Measurements from ENCODE around the gene RIMBP2. TPM values are rescaled to one million over a fixed set of nuclear protein-coding genes. Genes with fewer than 3 reads are reported as not detected.

The RIMBP2 gene
- total RNA-seq, 8 experiments from 2014 or later, result 0.09 to 24.7 (median 13.0) TPM

DNA sequence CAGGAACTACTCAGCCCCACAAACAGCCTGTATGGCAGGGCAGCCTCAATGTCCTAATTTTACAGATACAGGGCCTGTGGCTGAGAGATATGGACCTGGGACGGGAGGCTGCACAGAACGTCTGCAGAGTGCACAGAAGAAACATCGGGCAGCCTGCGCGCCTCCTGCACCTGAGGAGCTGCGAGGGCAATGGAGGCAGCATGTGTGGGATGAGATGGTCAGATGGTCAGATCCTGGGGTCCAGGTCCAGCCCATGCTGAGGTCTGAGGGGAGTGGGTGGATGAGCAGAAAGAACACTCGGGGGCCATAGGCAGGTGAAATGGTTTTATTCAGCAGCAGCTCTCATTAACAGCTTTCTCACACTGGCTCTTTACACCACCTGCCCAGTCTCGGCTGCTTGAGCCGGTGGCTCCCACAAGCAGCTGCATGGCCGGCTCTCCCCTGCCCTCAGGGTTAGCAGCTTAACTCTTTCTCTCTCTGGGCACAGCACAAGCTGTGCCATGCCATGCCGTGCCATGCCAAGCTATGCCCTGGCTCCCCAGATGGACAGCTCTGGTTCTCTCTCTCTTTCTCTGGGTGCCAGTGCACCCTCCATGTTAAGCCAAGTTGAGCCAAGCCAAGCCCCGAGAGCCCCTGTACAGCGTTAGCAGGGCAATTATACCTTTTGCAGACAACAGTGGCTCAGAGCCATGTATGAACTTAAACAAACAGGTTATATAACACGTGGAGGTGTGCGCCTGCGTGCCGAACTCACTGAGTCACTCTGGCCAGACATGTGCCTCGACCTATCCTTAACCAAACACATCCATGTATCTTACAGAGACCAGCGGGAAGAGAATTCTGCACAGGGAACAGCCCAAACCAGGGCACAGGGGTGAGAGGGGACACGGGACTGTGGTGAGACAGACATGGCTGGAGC lies 47.6 kb downstream of the RIMBP2 start:
- in situ Hi-C loops (cut with MboI; ENCODE audit: low pct_unique_long_range_greater_than_20kb in 2 of 9, low sequenced_read_pairs in 9 of 9, unreplicated experiment in 9 of 9), result no loop called here
- ATAC-seq (replicated peaks in 6 of 8), result no peak
- Histone ChIP-seq H3K27ac (no peak overlapping the region), H3K4me3 (no peak overlapping the region), H3K4me1 (replicated peaks in 1 of 2) (peaks cover 0 to 11% of the 10 kb centered on the region in 2 donors)
- WGBS, 10 experiments, result 0 to 95% (median 70%) methylated on average over 1 to 9 of the region's 20 CpGs; no CpG with 5 or more reads in 2 of the 10 experiments

DNA sequence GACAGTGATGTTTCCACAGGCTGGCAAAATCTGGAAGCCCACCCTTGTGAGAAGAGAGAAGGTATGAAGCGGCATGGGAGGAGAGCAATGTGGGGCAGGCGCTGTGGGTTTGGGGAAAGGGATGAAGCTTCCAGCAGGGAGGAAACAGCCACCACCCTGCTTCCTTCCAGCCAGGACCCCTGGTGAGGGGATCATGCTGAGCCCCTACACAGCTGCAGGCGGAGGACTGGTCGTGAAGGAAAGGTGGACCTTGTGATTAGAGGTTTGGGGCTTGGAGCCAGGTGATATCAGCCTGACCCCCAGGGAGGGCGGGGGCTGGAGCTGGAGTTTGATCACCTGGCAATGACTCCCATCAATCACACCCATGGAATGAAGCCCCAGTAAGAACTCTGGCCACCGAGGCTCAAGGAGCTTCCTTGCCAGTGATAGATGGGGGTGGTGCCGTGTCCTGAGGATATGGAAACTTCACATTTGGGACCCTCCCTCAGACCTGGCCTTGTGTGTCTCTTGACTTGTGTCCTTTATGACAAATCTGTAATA lies 48.6 kb downstream of the RIMBP2 start:
- in situ Hi-C loops (cut with MboI; ENCODE audit: low pct_unique_long_range_greater_than_20kb in 2 of 9, low sequenced_read_pairs in 9 of 9, unreplicated experiment in 9 of 9), result no loop called here
- no peak overlapping the region for H3K4me3 ChIP-seq
- H3K27ac ChIP-seq, result no peak overlapping the region
- peaks cover 0 to 11% of the 10 kb centered on the region in 2 donors for H3K4me1 ChIP-seq (replicated peaks in 1 of 2)
- no peak for ATAC-seq (replicated peaks in 6 of 8)
- WGBS, 10 experiments, result 0 to 100% (median 83%) methylated on average over 1 to 3 of the region's 7 CpGs; no CpG with 5 or more reads in 5 of the 10 experiments

DNA sequence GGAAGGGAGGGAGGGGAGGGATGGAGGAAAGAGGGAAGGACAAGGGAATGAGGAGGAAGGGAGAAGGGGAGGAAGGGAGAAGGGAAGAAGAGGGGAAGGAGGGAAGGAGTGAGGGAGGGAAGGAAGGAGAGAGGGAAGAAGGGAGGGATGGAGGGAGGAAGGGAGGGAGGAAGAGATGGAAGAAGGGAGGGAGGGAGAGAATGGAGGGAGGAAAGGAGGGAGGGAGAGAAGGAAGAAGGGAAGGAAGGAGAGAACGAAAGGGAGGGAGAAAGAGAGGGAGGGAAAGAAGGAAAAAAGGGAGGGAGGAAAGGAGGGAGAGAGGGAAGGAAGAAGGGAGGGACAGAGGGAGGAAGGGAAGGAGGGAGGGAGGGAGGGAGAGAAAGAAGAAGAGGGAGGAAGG lies 49.5 kb downstream of the RIMBP2 start:
- in situ Hi-C loops (cut with MboI; ENCODE audit: low pct_unique_long_range_greater_than_20kb in 2 of 9, low sequenced_read_pairs in 9 of 9, unreplicated experiment in 9 of 9), result no loop called here

DNA sequence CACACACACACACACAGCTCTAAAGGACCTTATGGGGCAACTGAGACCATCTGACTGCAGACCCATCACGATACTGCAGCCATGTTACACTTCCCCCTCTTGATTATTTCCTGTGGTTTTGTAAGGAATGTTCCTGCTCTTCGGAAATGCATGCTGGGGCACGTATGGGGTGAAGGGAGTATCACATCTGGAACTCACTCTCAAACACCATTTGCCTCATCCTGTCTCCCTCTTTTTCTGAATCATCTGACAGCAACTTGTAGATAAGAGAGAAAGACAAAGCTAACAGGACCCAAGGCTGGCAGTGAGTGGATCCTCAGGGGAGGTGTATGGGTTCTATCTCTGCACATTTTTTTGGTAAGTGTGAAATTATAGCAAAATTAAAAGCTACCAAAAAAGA lies 50.3 kb downstream of the RIMBP2 start:
- no peak overlapping the region for H3K27ac ChIP-seq
- WGBS, 10 experiments, result 8 to 80% (median 47%) methylated on average over 1 to 3 of the region's 3 CpGs; no CpG with 5 or more reads in 2 of the 10 experiments
- ATAC-seq (replicated peaks in 6 of 8), result no peak
- H3K4me3 ChIP-seq, result no peak overlapping the region
- in situ Hi-C loops (cut with MboI; ENCODE audit: low pct_unique_long_range_greater_than_20kb in 2 of 9, low sequenced_read_pairs in 9 of 9, unreplicated experiment in 9 of 9), result no loop called here
- H3K4me1 ChIP-seq (replicated peaks in 1 of 2), result peaks cover 0 to 5% of the 10 kb centered on the region in 2 donors

More for the DNA sequence above, 49.5 kb downstream of the RIMBP2 start:
- H3K27ac ChIP-seq, result no peak overlapping the region
- H3K4me1 ChIP-seq (replicated peaks in 1 of 2), result peaks cover 0 to 5% of the 10 kb centered on the region in 2 donors
- H3K4me3 ChIP-seq, result no peak overlapping the region
- ATAC-seq (replicated peaks in 6 of 8), result no peak
- no CpG with 5 or more reads among the region's 1 CpG for WGBS, 10 experiments

DNA sequence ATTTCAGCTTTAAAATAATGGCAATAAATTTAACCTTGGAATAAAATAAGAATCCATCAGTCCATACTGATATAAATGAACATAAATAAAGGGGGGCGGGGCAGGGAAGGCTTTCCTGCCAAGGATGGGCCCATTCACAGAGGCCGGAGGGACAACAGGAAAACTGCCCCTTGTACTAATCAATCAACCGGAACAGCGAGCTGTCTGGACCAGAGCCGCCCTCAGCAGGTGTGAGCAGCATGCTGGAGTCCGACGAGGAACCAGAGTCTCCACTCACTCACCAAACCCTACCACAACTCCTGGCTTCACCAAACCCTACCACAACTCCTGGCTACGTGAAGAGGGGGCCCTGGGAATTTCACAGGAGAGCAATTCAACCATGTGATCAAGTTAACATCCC lies 51.3 kb downstream of the RIMBP2 start:
- no peak for ATAC-seq (replicated peaks in 6 of 8)
- no peak overlapping the region for H3K4me3 ChIP-seq
- in situ Hi-C loops (cut with MboI; ENCODE audit: low pct_unique_long_range_greater_than_20kb in 2 of 9, low sequenced_read_pairs in 9 of 9, unreplicated experiment in 9 of 9), result no loop called here
- H3K4me1 ChIP-seq (replicated peaks in 1 of 2), result peaks cover 0 to 5% of the 10 kb centered on the region in 2 donors
- no peak overlapping the region for H3K27ac ChIP-seq
- WGBS, 10 experiments, result 20 to 100% (median 60%) methylated on average over 1 to 6 of the region's 8 CpGs; no CpG with 5 or more reads in 3 of the 10 experiments

DNA sequence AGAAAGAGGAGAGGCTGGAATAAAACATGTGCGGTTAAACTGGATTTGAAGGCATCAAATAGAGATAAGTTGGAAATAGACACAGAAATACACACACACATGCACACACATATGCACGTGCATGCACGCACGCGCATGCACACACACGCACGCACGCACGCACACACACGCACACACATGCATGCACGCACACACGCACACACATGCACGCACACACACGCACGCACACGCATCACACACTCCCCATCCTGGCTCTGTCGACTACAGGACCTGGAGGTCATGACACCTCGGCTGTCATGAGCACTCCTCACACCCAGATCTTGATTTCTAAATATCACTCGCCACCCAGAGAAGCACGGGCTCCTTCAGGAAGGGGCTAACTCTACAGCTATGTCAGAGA lies 51.8 kb downstream of the RIMBP2 start:
- in situ Hi-C loops (cut with MboI; ENCODE audit: low pct_unique_long_range_greater_than_20kb in 2 of 9, low sequenced_read_pairs in 9 of 9, unreplicated experiment in 9 of 9), result no loop called here
- WGBS, 10 experiments, result 47 to 100% (median 91%) methylated on average over 1 to 13 of the region's 20 CpGs; no CpG with 5 or more reads in 3 of the 10 experiments
- H3K27ac ChIP-seq, result no peak overlapping the region
- no peak overlapping the region for H3K4me3 ChIP-seq
- peaks cover 0 to 5% of the 10 kb centered on the region in 2 donors for H3K4me1 ChIP-seq (replicated peaks in 1 of 2)
- no peak for ATAC-seq (replicated peaks in 6 of 8)

DNA sequence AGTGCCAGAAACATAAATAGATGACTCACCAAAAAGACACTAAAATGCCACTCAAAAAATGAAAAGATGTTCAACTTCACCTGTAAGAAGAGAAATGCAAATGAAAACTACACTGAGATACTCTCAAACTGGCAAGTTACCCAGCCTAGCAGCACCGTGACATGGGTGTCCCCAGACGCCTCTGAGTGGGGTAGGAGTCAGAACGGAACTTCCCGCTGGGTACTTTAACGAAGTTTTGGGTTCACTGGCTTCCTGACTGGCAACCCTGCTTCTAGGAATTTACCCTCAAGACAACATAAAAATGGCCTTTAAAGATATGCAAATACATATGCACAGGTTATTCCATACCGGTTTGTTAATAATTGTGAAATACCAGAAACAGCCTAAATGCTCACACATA lies 52.6 kb downstream of the RIMBP2 start:
- no peak for ATAC-seq (replicated peaks in 6 of 8)
- Histone ChIP-seq H3K4me1 (replicated peaks in 1 of 2) (peaks cover 0 to 12% of the 10 kb centered on the region in 2 donors), H3K27ac (no peak overlapping the region), H3K4me3 (no peak overlapping the region)
- WGBS, 10 experiments, result 0 to 90% (median 52%) methylated on average over 1 to 6 of the region's 6 CpGs; no CpG with 5 or more reads in 2 of the 10 experiments
- in situ Hi-C loops (cut with MboI; ENCODE audit: low pct_unique_long_range_greater_than_20kb in 2 of 9, low sequenced_read_pairs in 9 of 9, unreplicated experiment in 9 of 9), result no loop called here

DNA sequence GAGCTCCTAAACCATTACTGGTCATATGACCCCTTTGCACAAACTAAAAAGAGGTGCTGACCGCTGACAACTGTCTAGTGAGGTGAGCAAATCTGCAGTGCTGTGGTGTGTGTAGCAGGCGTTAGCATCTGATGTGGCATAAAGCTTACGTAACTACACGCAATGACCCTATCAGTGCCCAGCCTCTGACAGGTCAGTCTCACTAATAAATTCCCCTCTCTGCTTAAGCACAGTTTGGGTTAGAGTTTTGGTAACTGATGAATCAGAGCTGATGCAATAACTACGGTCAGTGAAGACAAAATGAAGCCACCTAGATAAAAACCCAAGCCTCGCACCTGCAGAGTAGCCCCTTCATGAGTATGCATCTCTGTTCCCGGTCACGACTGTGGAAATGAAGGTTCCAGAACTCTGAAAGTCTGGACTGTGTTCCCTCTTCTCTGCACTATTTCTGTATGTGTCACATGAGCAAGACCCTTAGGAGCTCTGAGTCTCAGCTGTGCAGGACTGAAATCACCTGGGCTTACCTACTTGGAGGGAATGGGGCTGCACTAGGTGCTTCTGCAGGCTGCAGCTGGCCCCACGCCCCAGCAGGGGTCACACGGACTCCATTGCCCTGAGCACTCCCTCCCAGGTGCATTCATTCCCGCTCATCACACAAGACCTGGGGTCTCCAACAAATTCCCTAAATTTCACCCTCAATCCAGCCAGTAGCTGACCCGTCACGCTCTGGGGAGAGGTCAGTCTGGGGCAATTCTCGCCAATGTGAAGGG lies 54.4 kb downstream of the RIMBP2 start:
- H3K4me3 ChIP-seq, result no peak overlapping the region
- H3K27ac ChIP-seq, result no peak overlapping the region
- WGBS, 10 experiments, result 47 to 90% (median 67%) methylated on average over 1 to 10 of the region's 14 CpGs; no CpG with 5 or more reads in 2 of the 10 experiments
- peaks cover 0 to 25% of the 10 kb centered on the region in 2 donors for H3K4me1 ChIP-seq (replicated peaks in 1 of 2)
- ATAC-seq (replicated peaks in 6 of 8), result peak in 5 of 8 experiments; percentile 54 to 86 (median 69)
- in situ Hi-C loops (cut with MboI; ENCODE audit: low pct_unique_long_range_greater_than_20kb in 2 of 9, low sequenced_read_pairs in 9 of 9, unreplicated experiment in 9 of 9), result no loop called here

DNA sequence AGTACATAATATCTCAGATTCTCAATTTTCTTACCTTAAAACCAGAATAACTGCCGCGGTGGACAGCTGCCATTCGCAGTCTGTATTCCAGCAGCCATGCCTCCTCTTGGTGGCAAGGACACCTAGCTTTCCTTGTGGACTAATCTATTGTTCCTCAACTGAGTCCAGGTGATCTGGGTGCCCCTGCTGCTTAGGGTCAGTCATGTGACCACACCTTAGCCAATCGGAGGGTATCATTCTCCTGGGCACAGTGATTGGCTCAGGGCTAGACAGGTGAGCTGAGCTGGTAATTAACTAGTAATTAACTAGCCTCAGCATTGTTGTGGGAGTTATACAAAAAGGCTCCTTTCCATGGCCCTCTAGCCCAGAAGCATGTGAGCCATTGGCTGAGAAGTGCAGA lies 55.0 kb downstream of the RIMBP2 start:
- in situ Hi-C loops (cut with MboI; ENCODE audit: low pct_unique_long_range_greater_than_20kb in 2 of 9, low sequenced_read_pairs in 9 of 9, unreplicated experiment in 9 of 9), result no loop called here
- Histone ChIP-seq H3K27ac (no peak overlapping the region), H3K4me1 (replicated peaks in 1 of 2) (peaks cover 0 to 25% of the 10 kb centered on the region in 2 donors), H3K4me3 (no peak overlapping the region)
- no peak for ATAC-seq (replicated peaks in 6 of 8)
- WGBS, 10 experiments, result 67 to 100% (median 96%) methylated on average over 1 to 4 of the region's 4 CpGs; no CpG with 5 or more reads in 5 of the 10 experiments

DNA sequence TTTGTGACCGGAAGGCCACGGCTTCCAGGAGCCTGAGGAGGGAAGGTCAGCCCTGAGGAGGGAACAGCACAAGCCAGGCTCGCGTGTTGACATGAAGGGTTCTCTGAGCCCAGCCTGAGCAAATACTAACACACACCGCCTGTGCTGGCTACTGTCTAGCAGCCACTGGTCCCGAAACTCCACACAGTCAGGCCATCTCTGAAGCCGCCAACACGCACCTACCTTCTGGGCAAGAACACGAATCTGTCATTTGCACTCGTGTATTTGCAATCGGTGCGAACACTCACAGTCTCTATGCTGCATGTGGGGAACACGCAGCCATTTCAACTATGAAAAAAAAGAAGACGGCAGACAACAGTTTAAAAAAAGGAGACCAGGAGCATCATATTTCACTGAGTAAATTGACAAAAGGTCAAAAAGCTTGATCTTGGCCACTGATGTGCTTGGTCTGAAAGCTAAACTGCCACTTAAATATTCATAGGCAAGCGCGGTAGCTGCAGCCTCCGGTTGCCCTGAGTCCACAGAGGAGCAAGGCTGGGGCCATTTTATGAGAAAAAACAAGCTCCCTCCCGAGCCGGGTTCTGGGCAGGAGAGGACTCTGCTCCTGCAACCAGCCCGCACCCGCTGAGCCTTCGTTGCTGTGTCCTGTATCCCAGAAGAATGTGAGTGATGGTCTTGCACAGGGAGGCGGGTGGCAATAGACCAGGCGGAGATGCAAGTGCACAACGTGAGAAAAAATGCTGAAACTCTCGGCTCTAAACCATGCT lies 57.8 kb downstream of the RIMBP2 start:
- WGBS, 10 experiments, result 3 to 80% (median 53%) methylated on average over 3 to 19 of the region's 26 CpGs
- Histone ChIP-seq H3K4me1 (replicated peaks in 1 of 2) (peaks cover 0 to 27% of the 10 kb centered on the region in 2 donors), H3K27ac (peak overlapping the region in 1 of 2 donors; percentile 56), H3K4me3 (no peak overlapping the region)
- in situ Hi-C loops (cut with MboI; ENCODE audit: low pct_unique_long_range_greater_than_20kb in 2 of 9, low sequenced_read_pairs in 9 of 9, unreplicated experiment in 9 of 9), result no loop called here
- ATAC-seq (replicated peaks in 6 of 8), result peak in 4 of 8 experiments; percentile 57 to 67 (median 66)

DNA sequence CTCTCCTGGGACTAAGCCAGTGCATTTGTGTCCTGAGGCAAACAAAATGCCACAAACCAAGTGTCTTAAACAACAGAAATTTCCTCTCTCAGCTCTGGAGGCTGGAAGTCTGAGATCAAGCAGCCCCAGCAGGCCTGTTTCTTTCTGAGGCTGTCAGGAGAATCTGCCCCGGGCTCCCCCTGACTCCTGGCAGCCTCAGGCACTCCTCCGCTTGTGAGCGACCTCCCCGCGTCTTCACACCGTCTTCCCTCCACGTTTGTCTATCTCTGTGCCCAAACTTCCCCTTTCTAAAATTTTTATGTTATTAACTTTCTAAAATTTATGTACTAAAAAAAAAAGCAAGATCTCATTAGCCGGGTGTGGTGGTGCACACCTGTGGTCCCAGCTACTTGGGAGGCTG lies 59.7 kb downstream of the RIMBP2 start:
- H3K4me3 ChIP-seq, result no peak overlapping the region
- no peak for ATAC-seq (replicated peaks in 6 of 8)
- peaks cover 0 to 25% of the 10 kb centered on the region in 2 donors for H3K4me1 ChIP-seq (replicated peaks in 1 of 2)
- WGBS, 10 experiments, result 20 to 93% (median 76%) methylated on average over 4 to 6 of the region's 8 CpGs; no CpG with 5 or more reads in 4 of the 10 experiments
- in situ Hi-C loops (cut with MboI; ENCODE audit: low pct_unique_long_range_greater_than_20kb in 2 of 9, low sequenced_read_pairs in 9 of 9, unreplicated experiment in 9 of 9), result no loop called here
- no peak overlapping the region for H3K27ac ChIP-seq

DNA sequence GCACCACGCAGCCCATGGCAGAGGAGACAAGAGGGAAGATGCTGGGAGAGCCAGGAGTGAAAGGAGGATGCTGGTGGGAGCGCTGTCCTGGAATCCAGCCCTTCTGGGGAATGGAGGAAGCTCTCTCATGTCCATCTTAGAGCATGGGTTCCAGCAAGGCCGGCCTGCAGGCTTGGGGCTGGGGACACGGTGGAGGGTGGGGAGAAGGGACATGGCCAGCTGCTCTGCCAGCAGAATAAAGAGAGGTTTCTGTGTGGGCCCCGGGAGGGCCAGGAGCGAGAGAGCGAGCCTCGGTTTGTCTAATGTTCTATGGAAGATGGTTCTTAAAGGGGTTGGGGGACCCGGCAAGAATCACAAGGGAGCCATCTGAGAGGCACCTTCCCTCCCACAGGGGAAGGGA lies 60.2 kb downstream of the RIMBP2 start:
- no peak for ATAC-seq (replicated peaks in 6 of 8)
- Histone ChIP-seq H3K4me3 (no peak overlapping the region), H3K27ac (no peak overlapping the region), H3K4me1 (replicated peaks in 1 of 2) (peaks cover 0 to 30% of the 10 kb centered on the region in 2 donors)
- in situ Hi-C loops (cut with MboI; ENCODE audit: low pct_unique_long_range_greater_than_20kb in 2 of 9, low sequenced_read_pairs in 9 of 9, unreplicated experiment in 9 of 9), result no loop called here
- WGBS, 10 experiments, result 0 to 40% (median 26%) methylated on average over 3 to 5 of the region's 9 CpGs; no CpG with 5 or more reads in 6 of the 10 experiments

All from motor neuron (in vitro differentiated cells).